OCI-LY3 (cell line): ENCODE measurements around the gene MRPS35.

ENCODE experiments used
- EZH2phosphoT487 ChIP-seq: fragments of 200-600 bp; shearing (Covaris generic); IDR thresholded peaks from 2 replicates; pipeline ENCODE4 v1.6.1; 2018; ENCODE audit warnings: antibody characterized with exemption, mixed run types, low read depth
- TF ChIP-seq, protein P1 (sequence below): fragments of 200-600, 300-600 bp; sonication (generic); IDR thresholded peaks from 2 replicates; pipeline ENCODE4 v1.5.1; 2014; ENCODE audit warnings: antibody characterized with exemption, low read length, low read depth

DNA sequence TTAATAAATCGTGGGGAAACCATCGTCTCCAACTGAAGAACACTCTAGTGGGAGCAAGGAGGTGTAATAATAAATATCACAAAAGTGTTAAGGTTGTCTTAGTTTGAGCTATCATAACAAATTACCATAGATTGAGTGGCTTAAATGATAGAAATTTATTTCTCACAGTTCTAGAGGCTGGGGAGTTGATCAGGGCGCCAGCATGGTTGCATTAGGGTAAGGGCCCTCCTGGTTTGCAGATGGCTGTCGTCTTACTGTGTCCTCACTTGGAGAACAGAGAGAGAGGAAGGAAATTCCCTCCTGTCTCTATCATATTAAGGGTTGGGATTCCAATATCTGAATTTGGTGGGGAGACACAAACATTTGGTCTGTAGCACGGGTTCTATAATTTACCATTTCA, 33.0 kb downstream of the MRPS35 start:
- TF ChIP-seq EZH2phosphoT487, result no peak
- TF ChIP-seq, protein P1, sequence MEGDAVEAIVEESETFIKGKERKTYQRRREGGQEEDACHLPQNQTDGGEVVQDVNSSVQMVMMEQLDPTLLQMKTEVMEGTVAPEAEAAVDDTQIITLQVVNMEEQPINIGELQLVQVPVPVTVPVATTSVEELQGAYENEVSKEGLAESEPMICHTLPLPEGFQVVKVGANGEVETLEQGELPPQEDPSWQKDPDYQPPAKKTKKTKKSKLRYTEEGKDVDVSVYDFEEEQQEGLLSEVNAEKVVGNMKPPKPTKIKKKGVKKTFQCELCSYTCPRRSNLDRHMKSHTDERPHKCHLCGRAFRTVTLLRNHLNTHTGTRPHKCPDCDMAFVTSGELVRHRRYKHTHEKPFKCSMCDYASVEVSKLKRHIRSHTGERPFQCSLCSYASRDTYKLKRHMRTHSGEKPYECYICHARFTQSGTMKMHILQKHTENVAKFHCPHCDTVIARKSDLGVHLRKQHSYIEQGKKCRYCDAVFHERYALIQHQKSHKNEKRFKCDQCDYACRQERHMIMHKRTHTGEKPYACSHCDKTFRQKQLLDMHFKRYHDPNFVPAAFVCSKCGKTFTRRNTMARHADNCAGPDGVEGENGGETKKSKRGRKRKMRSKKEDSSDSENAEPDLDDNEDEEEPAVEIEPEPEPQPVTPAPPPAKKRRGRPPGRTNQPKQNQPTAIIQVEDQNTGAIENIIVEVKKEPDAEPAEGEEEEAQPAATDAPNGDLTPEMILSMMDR, result no peak
